Astrocyte of the cerebellum (primary cell): Measurements from ENCODE around the gene PMAIP1.

Experiments
- DNase-seq: peaks from one replicate; pipeline ENCODE4 v3.0.0-alpha.2; 2011; ENCODE audit warnings: low read depth
- H3K4me3 ChIP-seq: 2 replicates; pipeline ENCODE4 v1.5.1; 2011; ENCODE audit warnings: mild to moderate bottlenecking, low read depth, low read length, moderate library complexity
- CTCF ChIP-seq: IDR thresholded peaks from 2 replicates; pipeline ENCODE4 v1.5.1; 2012; ENCODE audit warnings: low read length, low read depth, moderate library complexity, mild to moderate bottlenecking; ENCODE audit errors: missing control alignments
- in situ Hi-C: cut with HindIII; loops from 2 replicates; pipeline ENCODE4 v1.10.0; 2017; ENCODE audit warnings: low sequenced_read_pairs

The PMAIP1 gene

GRCh38 chr18:59897321-59897954 lies 2.4 kb upstream of the PMAIP1 start:
- no peak for TF ChIP-seq CTCF

GRCh38 chr18:59898093-59898492 lies 1.7 kb upstream of the PMAIP1 start:
- in situ Hi-C loops, result no loop called here
- TF ChIP-seq CTCF, result no peak
- no peak overlapping the region for H3K4me3 ChIP-seq
- no peak for DNase-seq

More at GRCh38 chr18:59897321-59897954, 2.4 kb upstream of the PMAIP1 start:
- H3K4me3 ChIP-seq, result no peak overlapping the region
- in situ Hi-C loops, result no loop called here
- no peak for DNase-seq

- no peak for DNase-seq
- peak overlapping the region; percentile 86 for H3K4me3 ChIP-seq
- in situ Hi-C loops, result no loop called here
- TF ChIP-seq CTCF, result no peak
These were observed 1.0 kb upstream of the PMAIP1 start for GRCh38 chr18:59898609-59899297.

GRCh38 chr18:59900222-59901128 lies 679 bp downstream of the PMAIP1 start:
- no peak for DNase-seq
- H3K4me3 ChIP-seq, result peak overlapping the region; percentile 86
- TF ChIP-seq CTCF, result no peak
- in situ Hi-C loops, result no loop called here

- peak overlapping the region; percentile 86 for H3K4me3 ChIP-seq
- peak; percentile 80 for DNase-seq
These were observed 2.6 kb downstream of the PMAIP1 start for GRCh38 chr18:59902131-59902992.

More at GRCh38 chr18:59902131-59902992, 2.6 kb downstream of the PMAIP1 start:
- TF ChIP-seq CTCF, result no peak
- in situ Hi-C loops, result no loop called here
